ENCODE data around the gene USP19.

Gene USP19

GRCh38 chr3:49162751-49163419, 42.3 kb upstream of the USP19 start:
- H3K4me3 ChIP-seq = no peak overlapping the region
- H3K9ac ChIP-seq = peak overlapping the region in 9 of 11 experiments; percentile 4 to 52 (median 28); a peak in 7 of 22 replicates
- H3K4me2 ChIP-seq = peak overlapping the region; percentile 41 to 98 (median 65)
- no peaks in the 10 kb centered on the region for H3K27me3 ChIP-seq
- H3K27ac ChIP-seq = peak overlapping the region in 10 of 11 experiments; percentile 1 to 72 (median 58); a peak in 19 of 22 replicates
- H4K20me1 ChIP-seq = peaks cover 0 to 31% (median 5%) of the 10 kb centered on the region in 11 experiments; a peak in 7 of 22 replicates
- TF ChIP-seq Cebpa-rat (IDR thresholded peaks at IDR 0.05) = no peak
- peaks cover 16 to 36% (median 28%) of the 10 kb centered on the region in 11 experiments for H3K36me3 ChIP-seq
- H3K4me1 ChIP-seq = peaks cover 49 to 71% (median 61%) of the 10 kb centered on the region in 10 experiments
- 0 out of 22 replicates have a peak, but pooled peaks cover 0 to 4% (median 0%) of the 10 kb centered on the region in 11 experiments for H3K9me3 ChIP-seq (replicated peaks in 1 of 11)

DNA sequence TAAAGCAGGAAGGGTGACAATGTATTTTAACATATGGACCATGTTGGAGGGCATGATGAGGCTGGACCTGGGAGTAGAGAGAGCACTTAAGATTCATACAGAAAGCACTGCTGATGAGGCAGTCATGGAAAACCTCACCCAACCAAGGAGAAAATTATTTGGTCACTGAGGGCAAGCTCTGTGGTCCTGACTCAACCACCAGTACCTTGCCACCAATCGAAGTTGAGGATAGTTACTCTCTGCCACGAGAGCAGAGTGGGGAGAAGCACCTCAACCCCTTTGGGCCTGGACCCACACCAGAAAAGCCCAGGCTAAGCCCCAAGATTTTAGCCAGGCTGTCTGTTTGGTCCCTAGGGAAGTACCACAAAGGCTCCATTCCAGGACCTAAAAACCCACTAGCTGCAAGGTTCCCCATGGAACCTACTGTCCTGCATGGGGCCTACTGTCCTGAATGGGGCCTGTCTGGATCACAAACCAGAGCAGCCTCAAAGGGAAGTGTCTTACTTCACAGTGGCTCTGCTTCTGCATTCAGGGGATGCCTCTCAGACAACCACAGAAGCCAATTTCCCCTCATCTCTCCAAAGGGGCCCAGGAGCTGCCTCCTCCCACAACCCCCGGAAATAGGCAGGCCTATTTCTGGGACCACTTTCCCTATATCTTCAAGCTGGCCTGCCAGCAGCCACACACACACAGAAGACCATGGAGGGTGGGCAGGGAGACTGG, 41.3 kb upstream of the USP19 start:
- H3K4me3 ChIP-seq = no peak overlapping the region; a peak in 1 of 20 replicates
- H3K9ac ChIP-seq = peak overlapping the region; percentile 20 to 69 (median 54); a peak in 18 of 22 replicates
- H3K9me3 ChIP-seq (replicated peaks in 1 of 11) = 0 out of 22 replicates have a peak, but pooled peaks cover 0 to 4% (median 0%) of the 10 kb centered on the region in 11 experiments
- H3K27me3 ChIP-seq = no peaks in the 10 kb centered on the region
- peaks cover 16 to 36% (median 28%) of the 10 kb centered on the region in 11 experiments for H3K36me3 ChIP-seq
- peaks cover 0 to 31% (median 5%) of the 10 kb centered on the region in 11 experiments; a peak in 7 of 22 replicates for H4K20me1 ChIP-seq
- peak overlapping the region; percentile 21 to 81 (median 66); a peak in 20 of 22 replicates for H3K27ac ChIP-seq
- H3K4me2 ChIP-seq = peak overlapping the region; percentile 52 to 72 (median 65)
- H3K4me1 ChIP-seq = peaks cover 49 to 71% (median 61%) of the 10 kb centered on the region in 10 experiments
- TF ChIP-seq Cebpa-rat (IDR thresholded peaks at IDR 0.05) = no peak

- Histone ChIP-seq H3K4me3 (no peak overlapping the region), H3K4me1 (peaks cover 43 to 66% (median 55%) of the 10 kb centered on the region in 10 experiments), H3K27me3 (no peaks in the 10 kb centered on the region), H3K36me3 (peaks cover 16 to 36% (median 28%) of the 10 kb centered on the region in 11 experiments), H3K9me3 (replicated peaks in 1 of 11) (no peaks in the 10 kb centered on the region), H3K4me2 (peak overlapping the region; percentile 52 to 72 (median 65)), H3K27ac (peak overlapping the region in 10 of 11 experiments; percentile 48 to 81 (median 71); a peak in 19 of 22 replicates), H3K9ac (peak overlapping the region in 10 of 11 experiments; percentile 34 to 69 (median 60); a peak in 13 of 22 replicates), H4K20me1 (peaks cover 0 to 31% (median 5%) of the 10 kb centered on the region in 11 experiments; a peak in 7 of 22 replicates)
- TF ChIP-seq Cebpa-rat (IDR thresholded peaks at IDR 0.05) = no peak
These were observed 40.6 kb upstream of the USP19 start for GRCh38 chr3:49161197-49161596.

GRCh38 chr3:49158792-49159191, 38.2 kb upstream of the USP19 start:
- no peak for TF ChIP-seq Cebpa-rat (IDR thresholded peaks at IDR 0.05)
- Histone ChIP-seq H3K9ac (no peak overlapping the region), H3K27me3 (no peaks in the 10 kb centered on the region), H4K20me1 (peaks cover 0 to 31% (median 5%) of the 10 kb centered on the region in 11 experiments; a peak in 7 of 22 replicates), H3K36me3 (peaks cover 12 to 22% (median 16%) of the 10 kb centered on the region in 11 experiments), H3K4me3 (no peak overlapping the region), H3K27ac (peak overlapping the region in 4 of 11 experiments; percentile 15 to 50 (median 38); a peak in 5 of 22 replicates), H3K9me3 (replicated peaks in 1 of 11) (no peaks in the 10 kb centered on the region), H3K4me1 (peaks cover 27 to 48% (median 39%) of the 10 kb centered on the region in 10 experiments), H3K4me2 (peak overlapping the region in 7 of 11 experiments; percentile 4 to 49 (median 27); a peak in 9 of 22 replicates)

DNA sequence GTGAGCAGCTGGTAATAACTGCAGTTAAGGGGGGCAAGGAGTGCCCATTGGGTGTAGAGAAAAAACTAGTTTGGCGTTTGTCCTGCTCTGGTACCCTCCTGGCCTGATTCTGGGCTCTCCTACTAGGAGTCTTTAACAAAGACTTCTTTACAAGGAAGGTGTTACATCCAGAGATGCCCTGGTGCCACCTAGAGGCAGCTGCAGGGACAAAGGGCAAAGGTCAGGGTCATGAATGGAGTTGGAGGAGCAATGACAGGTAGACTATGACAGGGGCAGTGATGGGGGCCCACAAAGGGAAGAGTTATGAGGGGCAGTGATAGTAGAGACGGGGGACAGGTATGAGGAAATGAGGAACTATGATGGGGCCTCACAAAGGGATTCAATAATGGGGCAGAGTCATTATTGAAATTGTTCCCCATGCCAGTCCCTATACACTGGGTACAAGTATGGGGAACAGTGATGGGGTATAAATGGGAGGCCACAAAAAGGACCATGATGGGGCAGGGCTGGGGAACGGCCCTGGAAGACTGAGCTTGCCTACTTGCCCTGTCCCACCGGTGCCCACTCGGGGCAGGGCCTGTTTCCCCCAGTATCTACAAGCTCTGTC, 37.6 kb upstream of the USP19 start:
- Histone ChIP-seq H3K27me3 (no peaks in the 10 kb centered on the region), H3K9ac (no peak overlapping the region; a peak in 2 of 22 replicates), H3K36me3 (peaks cover 6 to 17% (median 10%) of the 10 kb centered on the region in 11 experiments), H3K4me3 (no peak overlapping the region), H4K20me1 (peaks cover 0 to 26% (median 5%) of the 10 kb centered on the region in 11 experiments; a peak in 7 of 22 replicates), H3K4me2 (peak overlapping the region in 2 of 11 experiments; percentile 4 to 49; a peak in 1 of 22 replicates), H3K4me1 (peaks cover 21 to 42% (median 33%) of the 10 kb centered on the region in 10 experiments), H3K9me3 (replicated peaks in 1 of 11) (no peaks in the 10 kb centered on the region), H3K27ac (peak overlapping the region in 3 of 11 experiments; percentile 36 to 50 (median 40); a peak in 4 of 22 replicates)
- TF ChIP-seq Cebpa-rat (IDR thresholded peaks at IDR 0.05) = no peak

DNA sequence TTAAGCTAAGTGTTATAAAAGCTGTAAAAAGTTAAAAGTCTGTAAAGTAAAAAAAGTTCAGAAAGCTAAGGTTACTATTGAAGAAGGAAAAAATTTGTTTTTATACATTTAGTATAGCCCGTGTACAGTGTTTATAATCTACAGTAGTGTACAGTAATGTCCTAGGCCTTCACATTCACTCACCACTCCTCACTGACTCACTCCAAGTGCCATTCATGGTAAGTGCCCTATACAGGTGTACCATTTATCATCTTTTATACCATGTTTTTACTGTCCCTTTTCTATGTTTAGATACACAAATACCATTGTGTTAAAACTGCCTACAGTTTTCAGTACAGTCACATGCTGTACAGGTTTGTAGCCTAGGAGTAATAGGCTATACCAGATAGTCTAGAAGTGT, 36.7 kb upstream of the USP19 start:
- H4K20me1 ChIP-seq = peaks cover 0 to 22% (median 5%) of the 10 kb centered on the region in 11 experiments; a peak in 7 of 22 replicates
- no peaks in the 10 kb centered on the region for H3K9me3 ChIP-seq (replicated peaks in 1 of 11)
- H3K27ac ChIP-seq = no peak overlapping the region
- peaks cover 0 to 10% (median 4%) of the 10 kb centered on the region in 11 experiments; a peak in 7 of 22 replicates for H3K36me3 ChIP-seq
- no peak for TF ChIP-seq Cebpa-rat (IDR thresholded peaks at IDR 0.05)
- H3K27me3 ChIP-seq = no peaks in the 10 kb centered on the region
- no peak overlapping the region for H3K4me3 ChIP-seq
- no peak overlapping the region for H3K4me2 ChIP-seq
- no peak overlapping the region for H3K9ac ChIP-seq
- H3K4me1 ChIP-seq = peaks cover 13 to 34% (median 25%) of the 10 kb centered on the region in 10 experiments

DNA sequence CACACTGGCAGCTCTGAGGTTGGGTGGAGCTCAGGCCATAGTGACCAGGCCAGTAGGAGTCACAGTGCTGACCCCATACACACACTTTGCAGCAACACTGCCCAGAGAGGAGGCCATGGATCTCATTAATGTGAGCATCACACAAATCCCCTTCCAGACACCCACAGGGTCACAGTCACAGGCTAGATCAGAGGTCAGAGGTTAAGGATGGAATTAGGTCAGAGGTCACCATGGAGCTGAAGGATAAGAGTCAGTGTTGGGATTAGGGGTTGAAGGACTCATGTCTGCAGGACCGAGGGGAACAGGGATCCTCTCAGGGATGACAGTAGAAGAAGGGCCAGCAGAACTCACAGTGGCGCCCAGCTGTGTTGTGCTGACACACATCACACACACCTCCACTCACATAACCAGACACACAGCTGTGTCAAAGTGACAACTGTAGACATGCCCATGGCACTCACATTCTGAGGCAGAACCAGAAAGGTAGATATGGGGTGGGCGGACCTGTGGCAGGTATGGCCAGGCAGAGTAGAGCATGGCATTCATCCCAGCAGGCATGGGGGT, 32.8 kb upstream of the USP19 start:
- H3K9ac ChIP-seq = no peak overlapping the region
- no peaks in the 10 kb centered on the region for H3K9me3 ChIP-seq (replicated peaks in 1 of 11)
- H3K4me3 ChIP-seq = no peak overlapping the region
- no peaks in the 10 kb centered on the region for H3K27me3 ChIP-seq
- peaks cover 0 to 6% (median 0%) of the 10 kb centered on the region in 11 experiments; a peak in 4 of 22 replicates for H4K20me1 ChIP-seq
- no peak overlapping the region for H3K27ac ChIP-seq
- TF ChIP-seq Cebpa-rat (IDR thresholded peaks at IDR 0.05) = no peak
- H3K36me3 ChIP-seq = no peaks in the 10 kb centered on the region
- H3K4me2 ChIP-seq = no peak overlapping the region
- H3K4me1 ChIP-seq = peaks cover 0 to 5% (median under 1%) of the 10 kb centered on the region in 10 experiments; a peak in 11 of 20 replicates

DNA sequence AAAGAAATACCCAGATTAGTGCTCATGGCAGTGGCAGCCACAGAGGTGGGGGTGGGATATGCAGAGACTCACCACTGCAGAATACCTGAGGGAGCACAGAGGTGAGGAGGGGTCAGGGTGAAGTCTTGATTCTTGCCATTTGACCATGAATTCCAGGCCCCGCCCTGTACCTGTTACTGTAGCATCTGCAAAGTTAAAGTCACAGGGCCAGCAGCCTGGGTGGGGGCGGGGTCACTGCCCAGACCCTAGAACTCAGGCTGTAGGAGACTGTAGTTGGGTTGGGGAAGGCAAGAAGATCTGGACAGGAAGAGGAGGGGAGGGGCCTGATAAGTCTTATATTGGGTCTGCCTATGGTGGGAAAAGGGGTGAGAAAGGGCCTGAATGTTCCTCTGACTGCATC, 31.0 kb upstream of the USP19 start:
- H3K36me3 ChIP-seq = no peaks in the 10 kb centered on the region
- H3K4me1 ChIP-seq = peaks cover 0 to 6% (median 2%) of the 10 kb centered on the region in 10 experiments; a peak in 4 of 20 replicates
- no peak overlapping the region for H3K4me2 ChIP-seq
- H3K27ac ChIP-seq = no peak overlapping the region
- no peaks in the 10 kb centered on the region for H3K27me3 ChIP-seq
- H3K9ac ChIP-seq = no peak overlapping the region
- no peaks in the 10 kb centered on the region for H3K9me3 ChIP-seq (replicated peaks in 1 of 11)
- no peaks in the 10 kb centered on the region for H4K20me1 ChIP-seq
- no peak for TF ChIP-seq Cebpa-rat (IDR thresholded peaks at IDR 0.05)
- H3K4me3 ChIP-seq = no peak overlapping the region

Data from BLaER1 treated with 17β-estradiol and CSF1 and Interleukin-3, amounts not matched to agents 10 nM and 100 nM (cell line).